ENCODE data around the gene TMEM254. TPM values are rescaled to one million over a fixed set of nuclear protein-coding genes. Genes with fewer than 3 reads are reported as not detected.
"Not testable (repeated sequence)": the region's sequence is repeated elsewhere in the genome, so short reads cannot be mapped to it uniquely, and the experiment has no call there.

Gene TMEM254
- polyA plus RNA-seq, 10 donors = 15.6 to 33.2 (median 19.5) TPM

GRCh38 chr10:80132299-80133139 lies 54.1 kb downstream of the TMEM254 start, which contains the start of gene PLAC9:
PLAC9 (plus strand) TSS chr10:80132730; CDS start chr10:80132763, 33 bp downstream.
- peak in 1 of 3 donors; percentile 86 for DNase-seq

- DNase-seq = peak in 1 of 3 donors; percentile 81
Measured at GRCh38 chr10:80133206-80133605, 54.7 kb downstream of the TMEM254 start.

GRCh38 chr10:80133687-80134086 lies 55.2 kb downstream of the TMEM254 start:
- not testable (repeated sequence) for DNase-seq

GRCh38 chr10:80136134-80136571 lies 57.7 kb downstream of the TMEM254 start:
- DNase-seq = peak; percentile 84 to 93 (median 87)

GRCh38 chr10:80137031-80137862 lies 58.8 kb downstream of the TMEM254 start:
- DNase-seq = peak; percentile 59 to 92 (median 79)

GRCh38 chr10:80137920-80138319 lies 59.5 kb downstream of the TMEM254 start:
- peak in 1 of 3 donors; percentile 75 for DNase-seq

- peak in 1 of 3 donors; percentile 58 for DNase-seq
Measured at GRCh38 chr10:80139265-80139664, 60.8 kb downstream of the TMEM254 start.

GRCh38 chr10:80140251-80140650 lies 61.8 kb downstream of the TMEM254 start:
- DNase-seq = no peak

- peak in 1 of 3 donors; percentile 19 for DNase-seq
Measured at GRCh38 chr10:80141696-80142460, 63.4 kb downstream of the TMEM254 start.

Other genes starting within 250 kb of the TMEM254 start
- 1 to 10 TPM in 6 of 10 donors, under 1 TPM in 4; 0.79 to 2.0 (median 1.1) TPM for gene SFTPD, start 129.6 kb upstream of the TMEM254 start, polyA plus RNA-seq (ENCODE audit: insufficient read length in 10 of 10)
- gene PLAC9, start 54.1 kb downstream of the TMEM254 start, polyA plus RNA-seq (ENCODE audit: insufficient read length in 10 of 10) = 100 to 1,000 TPM in 4 of 10 donors, 10 to 100 TPM in 6; 60.1 to 148 (median 87.4) TPM
- 100 to 1,000 TPM in 8 of 10 donors, 10 to 100 TPM in 2; 82.1 to 131 (median 107) TPM for gene ANXA11, start 126.9 kb downstream of the TMEM254 start, polyA plus RNA-seq (ENCODE audit: insufficient read length in 10 of 10)
- under 1 TPM in 5 of 10 donors, not detected in 5; 0.04 to 0.15 (median 0.11) TPM for gene MAT1A, start 211.0 kb downstream of the TMEM254 start, polyA plus RNA-seq (ENCODE audit: insufficient read length in 10 of 10)